HG02642 (cell line): ENCODE measurements around the gene ZNF629.

Experiments
- ATAC-seq: cut with Tn5 transposase; IDR thresholded peaks from one replicate; pipeline ENCODE4 v1.9.1; 2021; ENCODE audit warnings: mild to moderate bottlenecking; ENCODE audit not compliant: unreplicated experiment, poor library complexity

The ZNF629 gene

GRCh38 chr16:30768583-30769181 is 18.3 kb downstream of the ZNF629 start:
- no peak for ATAC-seq

GRCh38 chr16:30767767-30768465 is 19.1 kb downstream of the ZNF629 start:
- no peak for ATAC-seq

GRCh38 chr16:30766933-30767284 is 20.1 kb downstream of the ZNF629 start:
- no peak for ATAC-seq

- ATAC-seq = no peak
These were observed 20.6 kb downstream of the ZNF629 start for GRCh38 chr16:30766206-30766932.

GRCh38 chr16:30764816-30765465 is 22.1 kb downstream of the ZNF629 start:
- no peak for ATAC-seq

- ATAC-seq = no peak
These were observed 22.9 kb downstream of the ZNF629 start for GRCh38 chr16:30764086-30764485.

- ATAC-seq = no peak
These were observed 23.8 kb downstream of the ZNF629 start for GRCh38 chr16:30762991-30763725.

GRCh38 chr16:30761928-30762902 is 24.8 kb downstream of the ZNF629 start, which contains the start of the genes CFAP119 and RNF40:
Gene CFAP119 (minus strand): TSS chr16:30762062. CDS start chr16:30761748, 314 bp downstream.
Gene RNF40 (plus strand): TSS chr16:30762322. CDS start chr16:30762546, 224 bp downstream.
- peak; percentile 86 for ATAC-seq

- ATAC-seq = peak; percentile 39
These were observed 25.5 kb downstream of the ZNF629 start for GRCh38 chr16:30761427-30761927.

GRCh38 chr16:30760577-30761426 is 26.2 kb downstream of the ZNF629 start:
- ATAC-seq = no peak

GRCh38 chr16:30760001-30760559 is 26.9 kb downstream of the ZNF629 start:
- no peak for ATAC-seq

- no peak for ATAC-seq
These were observed 28.0 kb downstream of the ZNF629 start for GRCh38 chr16:30758988-30759491.

- ATAC-seq = no peak
These were observed 29.7 kb downstream of the ZNF629 start for GRCh38 chr16:30757316-30757715.

GRCh38 chr16:30756781-30757100 is 30.3 kb downstream of the ZNF629 start:
- ATAC-seq = no peak

GRCh38 chr16:30755955-30756780 is 30.8 kb downstream of the ZNF629 start:
- ATAC-seq = no peak

GRCh38 chr16:30753596-30753995 is 33.4 kb downstream of the ZNF629 start:
- ATAC-seq = no peak
